Activated CD4-positive, alpha-beta T cell treated with anti-CD3 and anti-CD28 coated beads for 4 hours (primary cell): ENCODE data around the gene LAMC3.
"Not testable (repeated sequence)": the region's sequence is repeated elsewhere in the genome, so short reads cannot be mapped to it uniquely, and the experiment has no call there.

Experiments
- DNase-seq, 2 donors: peaks; one replicate each; pipeline ENCODE4 v3.0.0-alpha.2; 2020

LAMC3 gene

GRCh38 chr9:130992682-130993032 is 16.3 kb upstream of the LAMC3 start:
- no peak for DNase-seq

- DNase-seq, result no peak
Measured at GRCh38 chr9:130993303-130994030, 15.5 kb upstream of the LAMC3 start.

GRCh38 chr9:130994135-130995085 is 14.6 kb upstream of the LAMC3 start:
- DNase-seq, result no peak

- no peak for DNase-seq
Measured at GRCh38 chr9:130995086-130996011, 13.6 kb upstream of the LAMC3 start.

GRCh38 chr9:130996205-130996604 is 12.8 kb upstream of the LAMC3 start:
- DNase-seq, result no peak

- no peak for DNase-seq
Measured at GRCh38 chr9:130996676-130997394, 12.1 kb upstream of the LAMC3 start.

GRCh38 chr9:130997395-130997684 is 11.6 kb upstream of the LAMC3 start:
- DNase-seq, result no peak

- no peak for DNase-seq
Measured at GRCh38 chr9:130997925-130998596, 10.9 kb upstream of the LAMC3 start.

GRCh38 chr9:130998597-130999244 is 10.3 kb upstream of the LAMC3 start:
- DNase-seq, result no peak

GRCh38 chr9:130999245-130999623 is 9.7 kb upstream of the LAMC3 start:
- DNase-seq, result no peak

- not testable (repeated sequence) for DNase-seq
Measured at GRCh38 chr9:131000526-131000925, 8.4 kb upstream of the LAMC3 start.

- no peak for DNase-seq
Measured at GRCh38 chr9:131001021-131001420, 8.0 kb upstream of the LAMC3 start.

- no peak for DNase-seq
Measured at GRCh38 chr9:131001990-131002389, 7.0 kb upstream of the LAMC3 start.

GRCh38 chr9:131006601-131007000 is 2.4 kb upstream of the LAMC3 start:
- DNase-seq, result no peak

GRCh38 chr9:131008086-131008485 is 888 bp upstream of the LAMC3 start:
- no peak for DNase-seq

- no peak for DNase-seq
Measured at GRCh38 chr9:131008563-131008908, 438 bp upstream of the LAMC3 start.

GRCh38 chr9:131010482-131011273 is 1.7 kb downstream of the LAMC3 start:
- DNase-seq, result no peak

GRCh38 chr9:131011274-131012022 is 2.5 kb downstream of the LAMC3 start:
- DNase-seq, result no peak

GRCh38 chr9:131012023-131012334 is 3.0 kb downstream of the LAMC3 start:
- no peak for DNase-seq

- no peak for DNase-seq
Measured at GRCh38 chr9:131012396-131012917, 3.5 kb downstream of the LAMC3 start.
